Keratinocyte (primary cell): ENCODE results near the gene DGKD.

ENCODE experiments used
- CTCF ChIP-seq, 3 experiments: IDR thresholded peaks in 1 of 3; conservative IDR thresholded peaks in 1 of 3; optimal IDR thresholded peaks in 1 of 3; 2 replicates in 2 of 3; 3 replicates in 1 of 3; pipeline versions ENCODE3 to v1.5.1; 2011; ENCODE audit warnings: low read length in 3 of 3, mild to moderate bottlenecking in 3 of 3, moderate library complexity in 2 of 3, control low read depth in 1 of 3, inconsistent platforms in 1 of 3; ENCODE audit not compliant: insufficient read depth in 2 of 3; ENCODE audit errors: extremely low read depth in 1 of 3
- EZH2 ChIP-seq: IDR thresholded peaks from one replicate; pipeline ENCODE4 v1.6.1; 2012; ENCODE audit warnings: inconsistent platforms, mild to moderate bottlenecking, low read length, moderate library complexity

GRCh38 chr2:233437439-233437955, 83.2 kb downstream of the DGKD start:
- TF ChIP-seq CTCF (optimal IDR thresholded peaks at IDR 0.05 in 1 of 3, IDR thresholded peaks at IDR 0.05 in 1 of 3, conservative IDR thresholded peaks at IDR 0.05 in 1 of 3; ENCODE audit: extremely low read depth in 1 of 3, insufficient read depth in 2 of 3, low read length in 3 of 3), result no peak
- no peak for TF ChIP-seq EZH2
